Hematopoietic multipotent progenitor cell (in vitro differentiated cells): ENCODE results near the gene HEG1. TPM values are rescaled to one million over a fixed set of nuclear protein-coding genes. Genes with fewer than 3 reads are reported as not detected.

Experiments
- DNase-seq, 3 donors: peaks; one replicate each; pipeline ENCODE4 v3.0.0-alpha.2; 2011 to 2015; ENCODE audit warnings: low read depth in 2 of 3, low spot score in 2 of 3
- total RNA-seq: library from RNA; depleted of rRNA; stranded (reverse); fragments of >200 nt; gene quantifications from one replicate; pipeline ENCODE4 v1.2.3, GENCODE V29; 2012

HEG1 gene
- total RNA-seq, 1 donor: 3.0 TPM

DNA sequence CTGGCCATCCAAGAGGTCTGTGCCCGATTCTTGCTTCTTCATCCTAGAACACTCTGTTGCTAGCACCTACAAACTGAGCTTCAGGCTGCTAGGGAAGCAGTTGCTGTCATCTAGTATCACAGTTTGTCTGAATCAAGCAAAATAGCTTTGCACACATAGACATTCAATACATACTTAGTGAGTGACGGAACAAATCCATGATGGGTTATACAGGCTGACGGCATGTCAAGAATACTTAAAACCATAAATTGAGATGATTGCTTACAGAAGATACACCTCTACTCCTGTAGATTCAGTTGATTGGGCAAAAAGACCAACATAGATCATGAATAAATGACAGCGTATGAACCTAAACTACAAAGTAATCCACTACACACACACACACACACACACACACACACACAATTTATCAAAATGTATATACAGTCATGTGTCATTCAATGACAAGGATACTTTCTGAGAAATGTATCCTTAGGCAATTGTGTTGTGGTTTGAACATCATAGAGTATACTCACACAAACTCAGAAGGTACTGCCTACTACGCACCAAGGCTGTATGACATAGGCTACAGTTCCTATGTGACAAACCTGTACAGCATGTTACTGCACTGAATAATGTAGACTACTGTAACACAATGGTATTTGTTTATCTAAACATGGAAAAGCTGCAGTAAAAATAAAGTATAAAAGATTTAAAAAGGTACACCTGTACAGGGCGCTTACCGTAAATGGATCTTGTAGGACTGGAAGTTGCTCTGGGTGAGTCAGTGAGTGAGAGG lies 14.4 kb upstream of the HEG1 start:
- DNase-seq: no peak

DNA sequence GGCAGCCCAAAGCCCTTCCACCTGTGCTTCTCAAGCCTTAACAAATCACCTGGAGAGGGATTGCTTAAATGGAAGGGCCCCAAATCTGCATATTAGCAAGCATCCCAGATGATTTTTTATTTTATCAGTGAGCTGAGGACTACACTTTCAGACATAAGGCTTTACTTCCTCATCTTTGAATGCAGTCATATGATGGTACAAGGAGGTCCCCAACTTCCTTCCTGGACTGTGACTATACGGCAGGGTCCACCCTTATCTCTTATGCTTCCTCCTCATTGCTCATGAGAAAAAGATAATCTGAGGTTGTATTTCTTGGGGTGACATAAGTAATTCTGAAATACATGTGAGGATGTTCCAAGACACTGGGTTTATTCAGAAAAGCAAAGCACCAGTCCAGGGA lies 13.7 kb upstream of the HEG1 start:
- DNase-seq: peak in 1 of 3 donors; percentile 76

DNA sequence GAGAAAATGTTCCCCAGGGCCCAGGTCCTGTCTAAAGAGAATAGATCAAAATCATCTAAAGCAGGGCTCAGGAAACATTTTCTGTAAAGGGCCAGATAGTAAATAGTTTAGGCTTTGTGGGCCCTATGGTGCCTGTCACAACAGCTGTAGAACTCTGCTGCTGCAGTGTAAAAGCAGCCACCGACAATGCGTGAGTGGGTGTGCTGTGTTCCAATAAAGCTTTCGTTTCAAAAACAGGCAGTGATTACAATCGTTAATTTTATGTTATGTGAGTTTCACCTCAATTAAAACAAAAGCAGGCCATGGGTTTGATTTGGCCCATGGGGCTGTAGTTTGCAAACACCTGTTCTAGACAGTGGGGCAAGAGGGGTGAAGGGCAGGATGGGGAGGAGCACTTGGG lies 12.5 kb upstream of the HEG1 start:
- no peak for DNase-seq

DNA sequence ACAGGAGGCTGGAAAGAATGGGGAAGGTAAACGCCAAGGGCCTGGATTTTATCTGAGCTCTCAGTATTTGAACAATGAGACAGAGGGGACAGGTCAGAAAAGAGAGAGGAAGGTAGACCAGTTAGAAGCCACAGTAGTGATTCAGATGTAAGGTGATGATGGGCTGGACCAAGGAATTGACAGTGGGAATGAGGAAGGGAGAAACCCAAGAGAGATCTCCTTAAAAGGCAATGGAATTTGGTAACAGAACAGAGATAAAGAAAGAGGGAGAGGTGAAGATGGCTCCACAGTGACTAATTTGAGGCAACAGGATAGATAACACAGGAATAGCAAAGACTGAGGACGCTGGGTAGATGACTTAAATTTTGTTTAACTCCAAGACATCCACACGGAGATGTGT lies 11.4 kb upstream of the HEG1 start:
- no peak for DNase-seq

DNA sequence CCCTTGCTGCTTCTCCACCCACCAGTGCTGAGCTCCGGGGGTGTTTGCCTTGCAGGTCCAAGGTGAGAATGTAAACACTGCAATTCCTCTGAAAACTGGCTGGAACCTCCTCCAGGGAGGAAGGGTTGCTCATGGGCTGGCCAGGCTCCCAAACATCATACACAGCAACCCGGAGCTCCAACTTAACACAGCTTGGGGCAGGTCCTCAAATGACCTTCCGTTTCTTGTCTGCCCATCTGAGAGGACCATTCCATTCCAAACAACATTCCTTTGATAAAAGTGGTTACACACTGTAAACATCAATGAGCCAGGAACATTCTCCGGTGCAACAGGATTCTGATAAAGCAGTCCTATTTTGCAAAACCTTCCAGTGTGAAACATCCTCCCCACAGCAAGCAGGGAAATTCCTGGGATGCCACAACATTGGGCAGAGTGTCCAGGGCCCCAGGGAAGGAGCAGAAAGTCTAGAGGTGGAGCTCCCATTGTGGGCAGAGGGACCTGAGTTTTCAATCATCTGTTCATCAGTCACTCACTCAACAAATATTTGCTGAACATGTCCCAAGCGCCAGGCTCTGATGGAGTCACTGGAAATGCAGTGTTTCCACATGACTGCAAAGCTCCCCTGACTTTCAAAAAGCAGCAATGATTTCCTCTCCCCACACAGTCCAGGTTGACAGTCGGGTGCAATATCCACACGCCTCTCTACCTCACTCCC lies 7.3 kb upstream of the HEG1 start:
- DNase-seq: no peak

DNA sequence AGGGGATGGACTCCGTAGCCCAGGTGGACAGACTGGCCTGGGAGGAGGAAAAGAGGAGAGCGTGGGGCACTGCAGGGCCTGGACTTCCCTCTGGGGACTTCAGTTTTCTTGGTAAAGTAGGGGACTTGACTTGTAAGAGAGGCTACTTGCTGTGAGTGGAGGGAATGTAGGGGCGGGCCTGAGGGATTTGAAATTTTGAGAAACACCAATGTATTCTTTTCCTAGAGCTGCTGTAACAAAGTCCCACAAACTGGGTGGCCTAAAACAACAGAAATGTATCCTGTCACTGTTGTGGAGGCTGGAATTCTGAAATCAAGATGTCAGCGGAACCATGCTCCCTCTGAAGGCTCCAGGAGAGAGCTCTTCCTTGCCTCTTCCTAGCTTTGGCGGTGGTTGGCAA lies 5.8 kb upstream of the HEG1 start:
- no peak for DNase-seq

DNA sequence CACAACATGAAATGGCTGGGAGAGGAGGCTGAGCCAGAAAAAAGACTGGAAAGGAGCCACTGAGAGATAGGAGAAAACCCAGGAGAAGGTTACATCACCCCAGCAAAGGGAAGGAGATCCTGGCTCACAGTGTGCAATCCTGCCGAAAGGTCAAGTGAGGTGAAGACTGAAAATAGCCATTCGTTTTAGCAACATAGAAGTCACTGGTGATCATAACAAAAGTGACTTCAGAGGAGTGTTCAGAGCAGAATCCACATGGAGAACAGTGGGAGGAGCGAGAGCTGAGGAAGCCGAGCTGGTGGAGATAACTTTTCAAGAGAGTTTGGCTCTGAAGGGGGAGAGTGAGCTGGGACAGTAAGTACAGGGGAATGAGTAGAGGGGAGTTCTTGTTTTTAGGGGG lies 5.4 kb upstream of the HEG1 start:
- DNase-seq: no peak

DNA sequence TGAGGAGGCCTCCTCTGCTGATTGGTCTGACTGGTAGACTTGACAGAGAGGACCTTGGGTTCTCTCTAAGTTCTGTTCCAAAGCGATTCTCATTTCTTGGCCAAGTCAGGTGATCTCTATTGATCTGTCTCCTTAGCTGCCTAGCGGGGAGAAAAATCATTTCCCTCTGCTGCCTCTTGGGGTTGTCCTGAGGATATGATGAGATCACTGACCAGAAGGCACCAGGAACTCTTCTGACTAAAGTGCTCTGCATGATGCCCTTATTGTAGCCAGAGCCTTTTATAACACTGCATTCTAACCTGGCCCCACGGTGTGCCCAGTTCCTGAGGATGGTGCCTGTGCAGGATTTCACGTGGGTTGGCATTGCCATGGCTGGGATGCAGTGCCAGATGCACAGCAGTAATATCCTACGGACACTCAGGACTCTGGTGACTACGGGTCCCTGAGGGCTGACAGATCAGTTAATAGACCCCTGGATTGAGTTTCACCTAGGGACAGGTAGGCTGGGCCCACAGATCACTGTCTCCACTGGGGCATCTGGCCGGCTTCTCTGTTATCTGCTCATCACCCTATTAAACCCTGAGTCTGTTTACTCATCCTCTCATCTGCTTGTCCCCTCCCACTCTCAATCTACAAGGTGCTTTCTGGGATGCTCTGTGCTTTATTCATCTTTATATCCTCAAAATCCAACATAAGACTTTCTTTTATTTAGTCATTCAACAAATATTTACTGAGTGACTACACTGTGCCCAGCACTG lies 3.9 kb upstream of the HEG1 start:
- DNase-seq: no peak

DNA sequence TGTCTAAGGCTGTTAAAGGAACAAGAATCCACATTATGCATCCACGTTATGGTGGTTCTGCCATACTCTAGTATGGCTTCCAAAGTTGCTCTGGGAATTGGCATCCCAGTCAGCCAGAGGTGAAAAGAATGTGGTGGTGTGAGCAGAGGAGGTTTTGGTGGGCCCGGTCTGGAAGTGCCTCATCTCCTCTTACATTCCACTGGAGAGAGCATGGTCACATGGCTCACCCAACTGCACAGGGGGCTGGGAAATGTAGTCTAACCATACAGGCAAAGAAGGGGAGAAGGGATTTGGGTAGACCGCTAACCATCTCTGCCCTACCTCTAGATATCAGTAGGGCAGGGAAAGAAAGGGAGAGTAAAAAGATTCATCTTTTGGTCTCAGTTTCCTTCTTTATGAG lies 3.2 kb upstream of the HEG1 start:
- no peak for DNase-seq

DNA sequence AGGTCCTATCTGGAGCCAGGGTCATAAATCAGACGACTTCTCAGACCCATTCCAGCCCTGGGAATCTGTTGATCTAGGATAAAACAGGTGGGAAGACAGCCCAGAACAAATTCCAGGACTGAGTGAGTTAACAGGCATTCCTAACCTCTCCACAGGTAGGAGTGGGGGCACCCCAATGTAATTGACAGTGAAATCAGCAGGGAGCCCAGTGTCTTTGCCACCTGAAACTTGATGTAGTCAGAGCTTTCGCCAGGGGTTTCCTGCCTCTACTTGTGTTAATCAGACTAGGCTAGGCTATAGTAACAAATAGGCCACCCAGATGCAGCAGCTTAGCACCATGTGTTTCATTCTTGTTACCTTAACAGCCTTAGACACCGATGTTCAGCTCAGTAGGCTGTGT lies 2.7 kb upstream of the HEG1 start:
- no peak for DNase-seq

DNA sequence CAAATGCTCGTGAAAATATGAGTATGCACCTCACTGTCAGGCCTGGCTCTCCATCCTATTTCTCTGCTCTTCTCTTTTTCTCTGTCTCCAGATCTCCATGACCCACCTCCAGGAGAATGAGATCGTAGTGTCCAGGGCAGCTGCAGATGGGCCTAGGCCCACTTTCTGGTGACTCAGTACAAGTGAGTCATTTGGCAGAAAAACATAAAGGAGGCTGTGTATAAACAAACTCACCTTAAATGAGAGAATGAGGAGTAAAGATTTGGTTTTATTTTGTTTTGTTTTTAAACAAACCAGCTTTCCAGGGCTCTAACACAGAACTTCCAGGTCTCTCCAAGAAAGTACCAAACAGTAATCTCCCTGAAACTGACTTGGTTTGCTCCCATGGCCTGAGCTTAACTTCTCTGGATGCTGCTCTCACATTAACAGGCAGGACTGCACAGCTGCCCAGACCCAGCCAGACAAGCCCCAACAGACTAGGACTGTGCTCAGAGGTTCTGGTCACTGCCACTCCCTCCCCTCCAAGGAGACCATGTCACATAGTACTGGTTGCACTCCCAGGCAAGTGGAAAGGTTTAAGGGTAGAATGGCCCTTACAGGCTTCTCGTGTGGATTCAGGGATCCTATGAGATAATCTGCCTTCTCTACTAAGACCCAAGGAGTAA lies 1.5 kb upstream of the HEG1 start:
- DNase-seq: no peak

DNA sequence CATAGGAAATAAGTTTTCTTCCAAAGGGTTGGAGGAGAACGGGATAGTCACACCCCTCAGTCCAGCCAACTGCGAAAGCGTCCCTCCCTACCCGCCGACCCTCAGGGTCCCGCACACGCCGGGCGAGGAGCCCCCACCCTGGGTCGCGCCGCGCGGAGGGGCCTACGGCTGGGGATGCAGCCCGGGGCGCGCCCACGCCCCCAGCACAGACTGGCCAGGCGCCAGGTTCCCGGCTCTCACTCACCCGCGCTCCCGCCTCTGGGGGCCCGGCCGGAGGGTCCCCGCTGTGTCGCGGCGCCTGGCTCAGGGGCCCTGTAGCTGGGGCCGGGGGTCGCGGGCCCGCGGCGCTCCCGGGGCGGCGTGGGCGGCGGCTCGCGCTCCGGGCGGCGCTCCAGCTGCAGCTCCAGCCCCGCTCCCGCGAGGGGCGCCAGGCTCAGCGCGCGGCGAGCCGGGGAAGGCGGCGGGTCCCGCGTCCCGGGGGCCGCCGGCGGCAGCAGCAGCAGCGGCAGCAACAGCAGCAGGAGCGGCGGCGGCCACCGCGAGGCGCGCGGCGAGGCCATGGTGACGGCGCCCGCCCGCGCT lies 375 bp downstream of the HEG1 start:
- DNase-seq: peak in 2 of 3 donors; percentile 28 to 44

DNA sequence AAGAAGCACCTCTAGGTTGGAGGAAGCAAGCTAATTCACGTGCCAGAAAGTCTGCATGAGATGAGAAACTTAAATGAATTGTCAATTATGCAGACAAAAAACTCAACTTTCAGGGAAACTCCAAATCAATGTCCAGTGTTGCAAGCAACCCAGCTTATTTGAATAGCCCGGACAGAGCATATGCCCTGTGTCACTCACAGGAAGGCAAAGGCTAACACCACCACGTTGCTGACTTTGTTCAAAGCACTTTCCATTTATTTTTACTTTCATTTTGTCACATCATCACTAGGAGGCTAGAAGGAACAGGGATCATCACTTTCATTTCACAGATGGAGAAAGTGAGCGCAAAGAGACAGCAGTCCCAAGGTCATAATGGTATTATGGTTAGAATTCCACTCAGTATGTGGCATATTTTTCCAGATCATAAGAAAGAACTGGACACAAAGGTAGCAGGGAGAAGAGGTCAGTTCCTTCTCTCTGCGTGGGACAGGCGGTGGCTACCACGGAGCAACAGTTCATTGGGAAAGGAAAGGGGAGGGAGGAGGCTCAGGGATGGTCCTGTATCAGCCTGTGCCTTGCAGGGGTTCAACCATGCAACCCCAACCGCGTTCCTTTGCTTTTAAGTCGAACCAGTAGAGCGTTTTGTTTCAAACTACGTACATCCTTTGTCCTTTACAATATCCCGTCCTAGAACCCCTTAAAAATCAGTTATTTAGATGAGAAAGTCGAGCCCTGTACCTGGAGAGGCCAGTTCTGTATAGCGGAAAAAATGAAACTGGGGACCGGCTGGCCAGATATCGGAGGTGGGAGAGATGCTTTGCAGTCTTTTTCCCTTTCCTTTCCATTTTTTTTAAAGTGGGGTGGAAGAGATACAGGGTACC lies 1.1 kb downstream of the HEG1 start:
- DNase-seq: peak in 2 of 3 donors; percentile 38 to 61

DNA sequence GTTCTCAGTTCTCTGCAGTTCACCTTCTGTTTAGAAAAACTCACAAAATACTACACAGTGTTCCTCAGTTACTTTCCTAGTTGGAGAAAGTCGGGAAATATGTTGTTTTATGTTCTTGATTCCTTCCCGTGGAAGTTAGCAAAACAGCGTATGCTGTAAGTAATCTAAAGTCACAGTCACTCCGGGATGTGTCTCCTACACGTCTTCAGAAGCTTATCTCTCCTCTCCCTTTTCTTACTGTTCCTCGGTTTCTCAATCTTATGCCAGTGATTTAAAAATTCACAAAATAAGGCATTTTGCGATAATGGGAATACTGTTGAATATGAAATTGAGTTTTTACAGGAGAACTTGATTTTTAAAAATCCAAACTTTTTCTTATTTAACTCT lies 1.7 kb downstream of the HEG1 start:
- DNase-seq: no peak

DNA sequence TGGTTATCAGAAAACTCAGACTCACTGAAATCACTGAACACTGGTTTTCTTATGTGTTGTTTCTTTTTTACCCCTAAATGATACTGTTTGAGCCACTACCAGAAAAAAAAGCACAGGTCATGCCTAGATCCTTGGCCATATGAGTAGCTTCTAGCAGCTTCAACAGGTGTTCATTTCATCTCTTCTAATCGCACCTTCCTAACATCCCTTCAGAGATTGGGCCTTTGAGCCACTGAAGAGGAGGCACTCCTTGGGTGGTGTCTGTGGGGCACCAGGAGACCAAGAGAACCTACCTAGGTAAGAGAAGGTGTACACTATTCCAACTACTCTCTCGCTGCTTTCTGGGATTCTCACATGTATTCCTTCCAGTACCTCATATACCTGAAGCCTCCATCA lies 2.5 kb downstream of the HEG1 start:
- no peak for DNase-seq

DNA sequence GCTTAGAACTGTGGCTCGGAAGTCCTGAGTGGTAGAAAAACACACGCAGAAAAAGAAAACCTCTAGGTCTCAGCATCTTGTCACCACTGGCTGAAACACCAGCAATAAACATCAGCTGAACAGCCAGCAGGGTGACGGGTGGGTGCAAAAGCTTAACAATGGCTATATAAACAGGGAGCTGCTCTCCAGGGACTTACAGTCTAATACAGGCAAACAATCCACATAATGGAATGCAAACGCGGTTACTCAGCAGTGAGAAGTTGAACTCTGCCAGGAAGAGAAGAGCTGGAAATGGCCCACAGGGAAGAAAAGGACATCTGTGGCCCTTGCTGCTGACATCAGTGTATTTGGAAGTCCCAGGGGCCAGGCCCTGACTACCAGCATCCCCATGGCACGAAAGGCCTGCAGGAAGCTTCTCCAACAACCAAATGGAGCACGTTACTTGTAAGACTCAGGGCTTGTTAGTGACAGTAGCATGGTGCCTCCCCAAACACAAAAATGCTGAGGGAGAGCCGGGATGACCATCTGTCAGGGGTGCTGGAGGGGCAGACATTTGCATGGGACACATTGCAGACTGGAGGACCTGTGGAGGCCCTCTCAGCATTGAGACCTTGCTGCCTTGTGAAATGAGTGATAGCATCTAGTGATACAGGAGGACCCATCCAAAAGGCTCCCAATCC lies 3.0 kb downstream of the HEG1 start:
- no peak for DNase-seq

DNA sequence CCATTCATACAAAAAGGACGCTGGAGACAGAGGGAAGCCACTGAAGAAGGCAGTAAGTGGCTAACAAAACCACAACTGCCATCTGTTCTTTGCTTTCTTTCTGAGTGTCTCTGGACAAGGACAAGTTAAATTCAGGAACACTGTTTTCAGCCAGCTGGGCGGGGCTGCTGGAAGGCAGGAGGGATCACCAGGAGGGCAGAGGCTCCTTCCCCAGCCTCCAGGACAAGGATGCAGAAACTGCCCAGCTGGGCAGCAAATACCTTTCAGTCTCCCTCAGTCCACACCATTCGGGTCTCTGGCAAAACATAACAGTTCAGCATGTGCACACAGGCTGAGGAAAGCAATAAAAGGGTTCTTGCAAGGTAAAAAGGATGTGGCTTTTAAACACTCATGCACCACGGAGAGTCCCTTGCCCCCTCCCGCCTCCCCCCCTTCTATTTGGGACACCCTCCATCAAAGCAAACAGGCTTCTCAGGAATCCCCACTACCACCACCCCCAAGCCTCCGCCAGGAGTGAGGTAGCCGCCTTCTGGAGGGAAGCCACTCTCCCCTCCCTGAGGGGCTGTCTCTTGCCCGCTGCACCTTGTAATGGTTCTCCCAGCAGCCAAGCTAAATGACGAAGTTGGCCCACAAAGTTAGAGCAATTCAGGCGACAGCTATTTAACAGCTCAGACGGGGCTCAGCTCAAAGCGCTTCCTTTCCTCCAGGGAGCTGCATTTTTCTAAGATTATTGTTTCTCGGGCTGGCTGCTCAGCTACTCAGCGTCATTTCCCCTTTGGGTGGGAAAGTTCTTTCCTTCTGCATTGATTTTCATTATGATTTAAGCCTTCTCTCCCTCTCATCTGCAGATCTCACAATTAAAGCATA lies 3.8 kb downstream of the HEG1 start:
- DNase-seq: peak; percentile 53 to 71 (median 65)

DNA sequence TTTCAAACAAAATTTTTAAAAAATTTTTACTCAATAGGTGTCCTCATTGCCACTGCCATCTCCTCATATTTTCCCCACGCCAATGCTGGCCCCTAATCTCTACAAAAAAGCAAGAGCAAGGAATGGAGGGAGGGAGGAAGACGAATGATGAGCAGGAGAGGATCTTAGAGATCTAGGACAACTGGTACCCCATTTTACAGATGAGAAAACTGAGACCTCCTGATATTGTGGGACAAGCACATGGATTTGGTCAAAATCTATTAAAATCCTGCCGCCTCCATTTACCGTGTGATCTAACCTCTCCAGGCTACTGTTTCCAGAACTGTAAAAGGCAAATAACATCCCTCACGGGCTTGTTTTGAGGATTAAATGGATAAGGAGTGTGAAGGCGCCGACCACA lies 4.6 kb downstream of the HEG1 start:
- DNase-seq: no peak
